ENCODE measurements around the gene ATG2A. TPM values are rescaled to one million over a fixed set of nuclear protein-coding genes. Genes with fewer than 3 reads are reported as not detected.

Gene ATG2A
- total and polyA plus RNA-seq, 10 donors: 14.3 to 57.3 (median 34.0) TPM

- TF ChIP-seq POLR2A (IDR thresholded peaks at IDR 0.05) (no peak), POLR2AphosphoS5 (IDR thresholded peaks at IDR 0.05) (no peak), CTCF (IDR thresholded peaks at IDR 0.05 in 8 of 11, conservative IDR thresholded peaks at IDR 0.05 in 3 of 11) (no peak)
- Histone ChIP-seq H3K4me3 (no peak overlapping the region), H3K36me3 (no peaks in the 10 kb centered on the region), H3K27ac (no peak overlapping the region), H3K4me1 (no peaks in the 10 kb centered on the region), H3K9me3 (no peaks in the 10 kb centered on the region), H3K27me3 (replicated peaks in 1 of 7) (peaks cover 0 to 5% (median 0%) of the 10 kb centered on the region in 7 donors)
- intact Hi-C loops (cut with DNase I; ENCODE audit: low total_unique reads): no loop called here
- 45 to 67% (median 59%) methylated on average over 5 of the region's 5 CpGs for WGBS, 5 donors
- DNase-seq: no peak
These were observed 37.2 kb upstream of the ATG2A start for GRCh38 chr11:64954201-64954600.

- no peak for TF ChIP-seq CTCF (IDR thresholded peaks at IDR 0.05 in 8 of 11, conservative IDR thresholded peaks at IDR 0.05 in 3 of 11)
- TF ChIP-seq POLR2AphosphoS5 (IDR thresholded peaks at IDR 0.05): no peak
- TF ChIP-seq POLR2A (IDR thresholded peaks at IDR 0.05): no peak
- no peak for DNase-seq
- Histone ChIP-seq H3K36me3 (no peaks in the 10 kb centered on the region), H3K27ac (no peak overlapping the region), H3K4me1 (no peaks in the 10 kb centered on the region), H3K27me3 (replicated peaks in 1 of 7) (no peaks in the 10 kb centered on the region), H3K4me3 (no peak overlapping the region), H3K9me3 (no peaks in the 10 kb centered on the region)
- WGBS, 5 donors: 72 to 82% (median 76%) methylated on average over 4 of the region's 4 CpGs
- intact Hi-C loops (cut with DNase I; ENCODE audit: low total_unique reads): no loop called here
These were observed 34.5 kb upstream of the ATG2A start for GRCh38 chr11:64951529-64951928.

GRCh38 chr11:64947208-64947814 lies 30.3 kb upstream of the ATG2A start:
- H3K4me1 ChIP-seq: no peaks in the 10 kb centered on the region
- intact Hi-C loops (cut with DNase I; ENCODE audit: low total_unique reads): no loop called here
- H3K27ac ChIP-seq: no peak overlapping the region
- no peaks in the 10 kb centered on the region for H3K9me3 ChIP-seq
- no peak for DNase-seq
- no peaks in the 10 kb centered on the region for H3K36me3 ChIP-seq
- no peak overlapping the region for H3K4me3 ChIP-seq
- TF ChIP-seq POLR2A (IDR thresholded peaks at IDR 0.05) (no peak), CTCF (IDR thresholded peaks at IDR 0.05 in 8 of 11, conservative IDR thresholded peaks at IDR 0.05 in 3 of 11) (no peak), POLR2AphosphoS5 (IDR thresholded peaks at IDR 0.05) (no peak)
- peaks cover 0 to 6% (median 0%) of the 10 kb centered on the region in 7 donors for H3K27me3 ChIP-seq (replicated peaks in 1 of 7)
- WGBS, 5 donors: 60 to 68% (median 65%) methylated on average over 5 of the region's 5 CpGs

- Histone ChIP-seq H3K4me3 (no peak overlapping the region), H3K4me1 (no peaks in the 10 kb centered on the region), H3K27ac (no peak overlapping the region), H3K27me3 (replicated peaks in 1 of 7) (no peaks in the 10 kb centered on the region), H3K36me3 (peaks cover 0 to 39% (median 32%) of the 10 kb centered on the region in 6 donors), H3K9me3 (no peaks in the 10 kb centered on the region)
- WGBS, 5 donors: 73 to 85% (median 76%) methylated on average over 4 of the region's 4 CpGs
- TF ChIP-seq POLR2A (IDR thresholded peaks at IDR 0.05) (no peak), POLR2AphosphoS5 (IDR thresholded peaks at IDR 0.05) (no peak), CTCF (IDR thresholded peaks at IDR 0.05 in 8 of 11, conservative IDR thresholded peaks at IDR 0.05 in 3 of 11) (no peak)
- intact Hi-C loops (cut with DNase I; ENCODE audit: low total_unique reads): loop anchor here (10.0 kb wide), 1 partner anchor 58 kb away; the partner anchor contains the start of gene BATF2
- DNase-seq: no peak
These were observed 19.5 kb upstream of the ATG2A start for GRCh38 chr11:64936539-64936938.
